Frontal cortex (tissue), 4 donors: ENCODE measurements around the gene ING5. TPM values are rescaled to one million over a fixed set of nuclear protein-coding genes. Genes with fewer than 3 reads are reported as not detected.
A peak's percentile ranks its signal among the peaks of the same experiment; 100 is the strongest.
"Not testable (repeated sequence)": the region's sequence is repeated elsewhere in the genome, so short reads cannot be mapped to it uniquely, and the experiment has no call there.

Experiments used
- DNase-seq, 2 donors: peaks; one replicate each; pipeline ENCODE4 v3.0.0; 2012; ENCODE audit warnings: low spot score in 2 of 2
- FAIRE-seq: peaks from 2 replicates; lab custom pipeline; 2012; peaks lifted over from hg19 to GRCh38; lab: Jason Lieb, UNC
- total RNA-seq: library from RNA; depleted of rRNA; stranded (reverse); fragments of >200 nt; gene quantifications from one replicate; pipeline ENCODE4 v1.2.3, GENCODE V29; 2014
- donor health status: control.
- donor health status: control.
- donor health status: control.

The ING5 gene
- total RNA-seq, 1 donor from 2014 or later, result 24.1 TPM

GRCh38 chr2:241733391-241734207 is 31.8 kb downstream of the ING5 start:
- DNase-seq (no peak), FAIRE-seq (no peak)

- DNase-seq (no peak), FAIRE-seq (no peak)
Measured at GRCh38 chr2:241734208-241734466, 32.3 kb downstream of the ING5 start.

GRCh38 chr2:241734467-241735208 is 32.8 kb downstream of the ING5 start, which contains the start of gene D2HGDH:
TSS of gene D2HGDH (plus strand) at chr2:241734630. CDS start at chr2:241735225, 595 bp downstream.
- DNase-seq, result peak; percentile 97 to 99

GRCh38 chr2:241736111-241736510 is 34.3 kb downstream of the ING5 start:
- FAIRE-seq (no peak), DNase-seq (no peak)

More at GRCh38 chr2:241734467-241735208, 32.8 kb downstream of the ING5 start, which contains the start of gene D2HGDH:
- no peak for FAIRE-seq

GRCh38 chr2:241738040-241738686 is 36.3 kb downstream of the ING5 start:
- DNase-seq (no peak), FAIRE-seq (no peak)

- FAIRE-seq (no peak), DNase-seq (no peak)
Measured at GRCh38 chr2:241739177-241739576, 37.3 kb downstream of the ING5 start.

- DNase-seq (no peak), FAIRE-seq (no peak)
Measured at GRCh38 chr2:241739651-241740050, 37.8 kb downstream of the ING5 start.

- no peak for DNase-seq
- FAIRE-seq, result no peak
Measured at GRCh38 chr2:241741016-241741415, 39.2 kb downstream of the ING5 start.

- DNase-seq (no peak), FAIRE-seq (no peak)
Measured at GRCh38 chr2:241742320-241742939, 40.6 kb downstream of the ING5 start.

GRCh38 chr2:241743008-241743407 is 41.2 kb downstream of the ING5 start:
- not testable (repeated sequence) for FAIRE-seq, DNase-seq

- no peak for FAIRE-seq
- DNase-seq, result no peak
Measured at GRCh38 chr2:241743620-241744019, 41.8 kb downstream of the ING5 start.

- no peak for FAIRE-seq
- DNase-seq, result no peak
Measured at GRCh38 chr2:241744028-241744754, 42.4 kb downstream of the ING5 start.

GRCh38 chr2:241745276-241745675 is 43.4 kb downstream of the ING5 start:
- DNase-seq, result no peak
- FAIRE-seq, result no peak

GRCh38 chr2:241746084-241746483 is 44.2 kb downstream of the ING5 start:
- no peak for DNase-seq
- no peak for FAIRE-seq

GRCh38 chr2:241748468-241749256 is 46.8 kb downstream of the ING5 start:
- FAIRE-seq (no peak), DNase-seq (no peak)

- FAIRE-seq (no peak), DNase-seq (no peak)
Measured at GRCh38 chr2:241750076-241750840, 48.4 kb downstream of the ING5 start.

GRCh38 chr2:241751152-241751551 is 49.3 kb downstream of the ING5 start:
- FAIRE-seq (no peak), DNase-seq (no peak)

GRCh38 chr2:241751776-241752175 is 49.9 kb downstream of the ING5 start:
- no peak for FAIRE-seq

More at GRCh38 chr2:241751776-241752175, 49.9 kb downstream of the ING5 start:
- no peak for DNase-seq
